Activated naive CD8-positive, alpha-beta T cell treated with anti-CD3 and anti-CD28 coated beads for 36 hours (primary cell): ENCODE measurements around the gene IFIH1. TPM values are rescaled to one million over a fixed set of nuclear protein-coding genes. Genes with fewer than 3 reads are reported as not detected.

Source experiments
- DNase-seq: peaks from one replicate; pipeline ENCODE4 v3.0.0; 2021
- H3K27ac Mint-ChIP-seq: one replicate; pipeline ENCODE4 v1.8.0; 2022; ENCODE audit warnings: mild to moderate bottlenecking, moderate library complexity, mixed read lengths
- H3K27me3 Mint-ChIP-seq: one replicate; pipeline ENCODE4 v1.8.0; 2022; ENCODE audit warnings: mild to moderate bottlenecking, mixed read lengths
- H3K36me3 Mint-ChIP-seq: one replicate; pipeline ENCODE4 v1.8.0; 2021; ENCODE audit warnings: mild to moderate bottlenecking, mixed read lengths
- H3K4me1 Mint-ChIP-seq: one replicate; pipeline ENCODE4 v1.8.0; 2021; ENCODE audit warnings: mixed read lengths
- H3K4me3 Mint-ChIP-seq: one replicate; pipeline ENCODE4 v1.8.0; 2022; ENCODE audit warnings: mild to moderate bottlenecking, moderate library complexity, mixed read lengths
- H3K9me3 Mint-ChIP-seq: one replicate; pipeline ENCODE4 v1.8.0; 2022; ENCODE audit warnings: mixed read lengths
- total RNA-seq, 2 experiments: library from RNA; stranded (reverse); gene quantifications; one replicate each; pipeline ENCODE4 v1.2.3, GENCODE V29; 2021

IFIH1 gene
- total RNA-seq, 2 experiments from 2014 or later, result 35.9 to 36.8 TPM

DNA sequence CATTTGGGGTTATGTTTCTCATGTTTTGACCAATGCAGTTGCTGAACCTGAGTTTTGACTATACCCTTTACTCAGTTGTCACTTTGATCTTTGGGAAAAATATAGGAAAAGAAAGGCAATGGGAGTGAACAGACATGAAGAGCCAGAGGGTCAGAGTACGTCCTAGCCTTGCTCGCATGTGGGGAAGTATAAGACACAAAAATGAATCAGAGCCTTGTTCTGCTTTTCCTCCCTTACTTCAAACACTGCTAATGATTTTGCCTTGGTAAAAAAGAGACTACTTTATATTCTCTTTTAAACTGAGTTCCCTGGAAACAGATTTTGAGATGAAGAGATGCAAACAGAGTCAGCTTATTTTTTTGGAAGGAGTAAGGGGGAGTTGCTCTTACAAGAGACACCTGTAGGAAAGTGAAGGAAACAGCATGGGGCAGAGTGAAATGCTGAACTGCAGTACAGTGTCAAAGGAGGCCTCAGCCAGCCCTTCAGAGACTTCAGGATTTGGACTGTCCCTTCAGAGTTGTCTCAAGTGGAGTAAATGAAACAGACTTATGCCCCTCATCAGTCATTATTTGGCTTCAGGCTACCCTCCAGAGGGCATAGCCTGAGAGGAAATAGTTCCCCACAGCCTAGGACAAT lies 64.1 kb downstream of the IFIH1 start:
- H3K9me3 Mint-ChIP-seq, result peaks cover 3% of the 10 kb centered on the region
- no peaks in the 10 kb centered on the region for H3K4me1 Mint-ChIP-seq
- no peak for DNase-seq
- H3K27ac Mint-ChIP-seq, result no peak overlapping the region
- H3K27me3 Mint-ChIP-seq, result peaks cover 5% of the 10 kb centered on the region
- H3K4me3 Mint-ChIP-seq, result no peak overlapping the region
- H3K36me3 Mint-ChIP-seq, result no peaks in the 10 kb centered on the region

DNA sequence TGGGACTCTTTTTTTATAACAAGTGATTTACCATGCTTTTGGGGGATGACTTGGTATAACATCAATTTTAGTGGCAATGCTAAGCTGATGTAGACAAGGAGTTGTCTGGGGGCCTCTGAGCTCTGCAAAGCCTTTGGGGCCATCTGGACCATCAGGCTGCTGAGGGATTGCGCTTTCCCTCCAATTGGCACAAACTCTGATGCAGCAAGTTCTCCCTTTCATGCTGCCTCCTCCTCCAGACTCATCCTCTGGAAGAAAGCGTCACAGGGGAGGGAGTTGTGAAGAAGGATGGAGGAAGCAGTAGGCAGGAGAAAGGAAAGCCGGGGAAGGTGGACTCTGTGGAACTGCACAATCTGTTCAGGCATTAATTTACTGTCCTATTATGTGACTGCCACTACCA lies 65.0 kb downstream of the IFIH1 start:
- Mint-ChIP-seq H3K4me3 (no peak overlapping the region), H3K27me3 (peaks cover 6% of the 10 kb centered on the region), H3K9me3 (peaks cover 3% of the 10 kb centered on the region), H3K4me1 (no peaks in the 10 kb centered on the region), H3K27ac (no peak overlapping the region), H3K36me3 (no peaks in the 10 kb centered on the region)
- DNase-seq, result no peak

DNA sequence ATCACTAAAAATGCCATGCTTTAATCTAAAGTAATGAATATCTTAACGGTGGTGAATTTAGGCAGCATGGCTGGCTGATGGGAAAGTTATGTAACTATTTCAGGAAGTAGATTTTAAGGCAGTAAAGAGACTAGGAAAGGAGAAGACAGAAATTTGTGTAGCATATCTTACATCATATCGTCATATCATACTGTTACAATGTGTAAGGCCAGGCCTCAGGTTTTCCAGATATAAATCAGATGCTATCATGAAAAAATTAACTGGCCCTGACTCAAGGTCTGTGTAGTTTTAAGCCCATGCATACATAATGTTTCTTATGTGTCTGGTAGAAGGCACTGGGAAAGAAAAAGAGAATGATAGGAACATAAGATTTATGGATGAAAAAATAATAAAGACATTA lies 66.3 kb downstream of the IFIH1 start:
- DNase-seq, result no peak
- Mint-ChIP-seq H3K9me3 (peaks cover 3% of the 10 kb centered on the region), H3K4me3 (no peak overlapping the region), H3K36me3 (no peaks in the 10 kb centered on the region), H3K27ac (no peak overlapping the region), H3K27me3 (peaks cover 9% of the 10 kb centered on the region), H3K4me1 (no peaks in the 10 kb centered on the region)

DNA sequence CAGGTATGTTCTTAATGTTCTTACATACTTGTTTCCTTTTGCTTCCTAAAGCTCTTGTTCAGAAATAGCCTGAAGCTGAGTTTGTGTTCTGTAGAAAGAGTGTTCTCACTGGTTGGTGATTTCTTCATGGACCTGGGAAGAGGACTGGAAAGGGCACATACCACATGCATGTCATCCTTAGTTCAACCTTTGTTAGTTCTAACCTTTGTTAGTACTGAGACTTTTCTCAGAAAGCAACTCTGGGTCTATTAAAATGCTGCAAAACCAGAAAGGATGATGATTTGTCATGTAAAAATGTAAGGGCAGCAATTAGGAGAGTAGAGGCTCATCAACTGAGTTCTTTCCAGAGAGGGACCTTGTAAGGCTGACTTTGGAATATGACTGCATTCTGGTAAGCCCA lies 72.7 kb downstream of the IFIH1 start:
- Mint-ChIP-seq H3K36me3 (no peaks in the 10 kb centered on the region), H3K4me3 (no peak overlapping the region), H3K27me3 (peaks cover 24% of the 10 kb centered on the region), H3K27ac (no peak overlapping the region), H3K9me3 (peaks cover 3% of the 10 kb centered on the region), H3K4me1 (no peaks in the 10 kb centered on the region)
- no peak for DNase-seq

DNA sequence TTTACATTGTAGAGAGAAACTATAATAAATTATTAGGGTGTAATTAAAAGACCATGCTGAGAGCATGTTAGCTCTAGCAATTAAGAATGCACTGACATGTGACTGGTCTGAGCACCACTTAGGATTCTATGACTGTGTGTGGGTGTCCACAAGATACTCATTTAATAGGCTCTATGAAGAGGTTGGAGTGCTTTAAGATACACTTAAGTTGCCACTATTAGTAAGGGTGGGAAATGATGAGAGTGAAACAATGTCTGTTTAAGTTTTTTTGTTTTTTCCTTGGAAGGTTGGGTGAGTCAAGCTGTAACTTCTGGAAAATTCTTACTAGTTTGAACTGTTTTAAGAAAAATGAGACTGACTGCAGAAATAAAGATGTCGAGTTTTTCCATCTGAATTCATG lies 73.4 kb downstream of the IFIH1 start:
- Mint-ChIP-seq H3K4me1 (no peaks in the 10 kb centered on the region), H3K4me3 (no peak overlapping the region), H3K36me3 (no peaks in the 10 kb centered on the region), H3K9me3 (peaks cover 2% of the 10 kb centered on the region), H3K27ac (no peak overlapping the region), H3K27me3 (peaks cover 30% of the 10 kb centered on the region)
- DNase-seq, result no peak

DNA sequence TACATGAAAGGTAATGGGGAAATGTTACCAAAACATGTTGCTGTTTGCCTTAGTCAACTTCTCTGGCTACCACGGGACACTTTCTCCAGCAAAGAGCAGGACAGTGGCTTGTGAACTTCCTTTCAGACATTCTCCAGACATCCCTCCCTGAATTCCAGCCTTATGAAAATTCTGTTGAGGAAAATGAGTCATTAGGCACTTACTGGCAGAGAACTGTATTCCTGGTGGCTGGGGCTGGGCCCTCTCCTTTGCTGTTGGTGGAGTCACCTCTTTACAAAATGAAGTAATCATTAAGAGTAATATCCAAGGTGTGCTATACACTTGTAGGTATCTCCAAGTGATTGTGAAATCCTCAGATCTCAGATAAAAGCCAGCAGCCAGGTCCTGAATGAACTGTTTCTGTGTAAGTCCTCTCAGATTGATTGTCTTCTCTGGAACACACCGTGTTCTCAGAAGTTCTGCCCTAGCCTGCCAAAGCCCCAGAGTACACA lies 73.9 kb downstream of the IFIH1 start:
- DNase-seq, result no peak
- H3K27ac Mint-ChIP-seq, result no peak overlapping the region
- H3K9me3 Mint-ChIP-seq, result no peaks in the 10 kb centered on the region
- H3K27me3 Mint-ChIP-seq, result peaks cover 34% of the 10 kb centered on the region
- H3K36me3 Mint-ChIP-seq, result no peaks in the 10 kb centered on the region
- H3K4me1 Mint-ChIP-seq, result no peaks in the 10 kb centered on the region
- H3K4me3 Mint-ChIP-seq, result no peak overlapping the region

DNA sequence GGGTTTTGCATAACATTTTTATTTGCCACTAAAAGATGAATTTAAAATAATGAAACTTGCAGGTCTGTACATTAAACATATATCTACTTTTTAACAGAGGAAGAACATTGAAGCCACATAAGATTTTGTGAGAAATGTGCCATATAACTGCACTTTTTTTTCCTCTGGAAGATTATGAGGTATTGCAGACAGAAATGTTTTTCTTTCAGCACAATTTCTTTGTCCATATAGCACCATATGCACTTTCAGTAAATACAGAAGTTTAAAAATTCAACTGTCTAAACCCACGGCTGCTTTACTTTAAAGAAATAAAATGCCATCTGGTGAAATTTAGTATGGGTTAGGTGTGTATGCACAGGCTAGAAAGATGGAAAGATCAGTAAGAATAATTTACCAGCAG lies 74.8 kb downstream of the IFIH1 start:
- no peak for DNase-seq
- Mint-ChIP-seq H3K9me3 (no peaks in the 10 kb centered on the region), H3K36me3 (no peaks in the 10 kb centered on the region), H3K4me1 (no peaks in the 10 kb centered on the region), H3K27ac (no peak overlapping the region), H3K4me3 (no peak overlapping the region), H3K27me3 (peaks cover 39% of the 10 kb centered on the region)

DNA sequence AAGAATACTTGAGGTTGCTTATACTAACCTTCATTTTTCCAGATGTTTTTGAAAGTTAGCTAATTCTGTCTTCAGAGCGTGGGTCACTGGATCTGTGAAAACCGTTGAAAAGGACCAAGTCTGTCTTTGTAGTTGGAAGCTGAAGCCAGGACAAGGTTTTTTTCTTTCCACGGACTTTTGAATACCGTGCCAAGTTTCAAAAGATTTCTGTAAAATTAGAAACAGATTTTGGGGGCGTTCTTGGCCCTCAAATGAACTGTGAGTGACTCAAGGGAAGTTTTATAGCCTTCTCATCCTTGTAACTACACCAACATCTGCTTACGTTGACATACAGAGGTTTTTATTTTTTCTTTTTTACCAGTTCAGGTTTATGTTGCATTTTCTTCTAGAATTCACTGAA lies 75.2 kb downstream of the IFIH1 start, which contains the start of gene FAP:
FAP (minus strand) TSS at position 152 of the 400 bp plus-strand sequence; CDS start at position 34, 118 bp downstream.
- H3K27ac Mint-ChIP-seq, result no peak within 1 kb of the TSS
- H3K27me3 Mint-ChIP-seq, result peaks cover 38% of the 10 kb centered on the region
- DNase-seq, result no peak
- no peaks in the 10 kb centered on the region for H3K9me3 Mint-ChIP-seq
- H3K4me3 Mint-ChIP-seq, result no peak within 1 kb of the TSS
- no peaks in the 10 kb centered on the region for H3K4me1 Mint-ChIP-seq
- no peaks in the 10 kb centered on the region for H3K36me3 Mint-ChIP-seq

DNA sequence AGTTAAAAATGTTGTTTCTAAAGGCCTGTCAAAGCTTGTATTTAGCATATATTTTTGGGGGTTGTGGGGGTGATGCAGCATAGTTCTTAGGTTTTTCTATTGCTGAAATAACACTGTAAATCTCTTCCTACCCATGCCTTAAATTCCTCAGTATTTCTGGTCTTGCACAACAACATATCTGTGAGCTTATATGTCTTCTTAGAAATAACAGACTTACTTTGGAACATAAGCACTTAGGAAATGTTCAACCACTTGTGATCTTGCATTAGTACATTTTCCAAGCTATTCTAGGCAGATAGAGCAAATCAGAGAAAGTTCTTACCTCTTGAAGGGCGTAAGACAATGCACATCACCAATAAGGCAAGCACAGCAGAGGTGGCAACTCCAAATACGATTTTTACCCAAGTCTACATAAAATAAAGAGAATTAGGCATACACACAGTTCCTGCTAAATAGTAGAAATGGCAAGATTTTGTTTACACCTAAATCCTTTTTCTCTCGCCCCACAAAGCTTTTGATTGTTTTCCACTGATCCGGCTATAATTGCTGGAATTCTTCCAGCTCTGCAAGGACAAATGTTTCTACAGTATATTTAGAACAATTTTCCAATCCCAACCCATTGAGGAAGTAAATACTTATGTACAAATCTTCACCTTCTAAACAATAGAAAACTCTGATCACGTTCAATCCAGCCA lies 75.8 kb downstream of the IFIH1 start:
- no peak overlapping the region for H3K4me3 Mint-ChIP-seq
- H3K36me3 Mint-ChIP-seq, result no peaks in the 10 kb centered on the region
- no peak for DNase-seq
- no peaks in the 10 kb centered on the region for H3K9me3 Mint-ChIP-seq
- no peaks in the 10 kb centered on the region for H3K4me1 Mint-ChIP-seq
- H3K27ac Mint-ChIP-seq, result no peak overlapping the region
- peaks cover 36% of the 10 kb centered on the region for H3K27me3 Mint-ChIP-seq

DNA sequence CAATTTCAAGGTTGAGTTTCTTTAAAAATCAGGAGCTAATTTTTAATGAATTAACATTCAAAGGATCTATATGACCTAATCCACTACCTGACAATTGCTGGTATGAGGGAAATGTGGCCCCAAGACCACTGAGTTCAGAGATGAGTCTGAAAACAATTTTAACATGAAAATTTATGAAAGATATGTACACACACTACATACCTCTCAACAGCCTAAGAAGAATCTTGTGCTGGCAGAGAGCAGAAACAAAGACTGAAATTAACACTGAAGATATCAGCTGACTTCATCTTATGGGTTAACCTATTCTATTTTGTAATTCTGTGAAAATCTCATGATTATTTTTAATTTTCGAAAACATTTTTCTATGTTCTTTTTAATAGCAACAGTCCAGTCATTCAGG lies 76.9 kb downstream of the IFIH1 start:
- H3K4me3 Mint-ChIP-seq, result no peak overlapping the region

DNA sequence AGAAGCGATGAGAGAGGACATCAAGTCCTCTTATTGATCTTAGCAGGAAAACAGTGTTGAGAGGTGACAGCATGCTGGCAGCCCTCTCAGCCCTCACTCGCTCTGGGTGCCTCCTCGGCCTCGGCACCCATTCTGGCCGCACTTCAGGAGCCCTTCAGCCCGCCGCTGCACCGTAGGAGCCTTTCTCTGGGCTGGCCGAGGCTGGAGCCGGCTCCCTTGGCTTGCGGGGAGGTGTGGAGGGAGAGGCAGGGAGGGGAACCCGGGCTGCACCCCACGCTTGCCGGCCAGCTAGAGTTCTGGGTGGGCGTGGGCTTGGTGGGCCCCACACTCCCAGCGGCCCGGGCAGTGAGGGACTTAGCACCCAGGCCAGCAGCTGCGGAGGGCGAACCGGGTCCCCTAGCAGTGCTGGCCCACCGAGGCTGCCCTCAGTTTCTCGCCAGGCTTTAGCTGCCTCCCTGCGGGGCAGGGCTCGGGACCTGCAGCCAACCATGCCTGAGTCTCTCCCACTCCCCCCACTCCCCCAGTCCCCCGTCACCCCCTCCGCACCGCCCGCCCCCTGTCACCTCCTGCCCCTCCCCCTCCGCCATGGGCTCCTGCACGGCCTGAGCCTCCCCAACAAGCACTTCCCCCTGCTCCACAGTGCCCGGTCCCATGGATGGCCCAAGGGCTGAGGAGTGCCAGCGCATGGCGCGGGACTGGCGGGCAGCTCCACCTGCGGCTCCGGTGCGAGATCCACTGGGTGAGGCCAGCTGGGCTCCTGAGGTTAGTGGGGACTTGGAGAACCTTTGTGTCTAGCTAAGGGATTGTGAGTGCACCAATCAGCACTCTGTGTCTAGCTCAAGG lies 83.6 kb downstream of the IFIH1 start:
- Mint-ChIP-seq H3K4me1 (no peaks in the 10 kb centered on the region), H3K4me3 (no peak overlapping the region), H3K36me3 (no peaks in the 10 kb centered on the region), H3K9me3 (no peaks in the 10 kb centered on the region), H3K27ac (no peak overlapping the region), H3K27me3 (peaks cover 20% of the 10 kb centered on the region)
- no peak for DNase-seq

More for the DNA sequence above, 76.9 kb downstream of the IFIH1 start:
- Mint-ChIP-seq H3K4me1 (no peaks in the 10 kb centered on the region), H3K36me3 (no peaks in the 10 kb centered on the region), H3K27me3 (peaks cover 36% of the 10 kb centered on the region), H3K9me3 (no peaks in the 10 kb centered on the region), H3K27ac (no peak overlapping the region)
- no peak for DNase-seq

DNA sequence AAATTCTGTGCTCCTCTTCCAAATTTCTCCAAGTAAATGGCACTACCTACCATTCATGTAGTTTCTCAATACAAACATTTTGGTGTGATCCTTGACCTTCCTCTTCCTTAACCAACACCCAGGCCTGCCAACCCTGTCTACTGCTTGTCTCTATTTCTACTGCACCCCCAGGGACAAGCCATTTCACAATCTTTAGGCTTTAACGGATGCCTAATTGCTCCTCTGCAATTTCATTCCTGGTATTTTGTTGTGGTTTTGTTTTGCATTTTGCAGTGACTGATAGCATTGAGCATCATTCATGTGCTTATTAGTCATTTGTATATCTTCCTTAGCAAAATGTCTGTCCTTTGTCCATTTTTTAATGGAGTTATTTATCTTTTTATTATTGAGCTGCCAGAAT lies 85.3 kb downstream of the IFIH1 start:
- Mint-ChIP-seq H3K9me3 (no peaks in the 10 kb centered on the region), H3K27me3 (peaks cover 13% of the 10 kb centered on the region), H3K27ac (no peak overlapping the region), H3K4me1 (no peaks in the 10 kb centered on the region), H3K36me3 (no peaks in the 10 kb centered on the region), H3K4me3 (no peak overlapping the region)
- DNase-seq, result no peak

DNA sequence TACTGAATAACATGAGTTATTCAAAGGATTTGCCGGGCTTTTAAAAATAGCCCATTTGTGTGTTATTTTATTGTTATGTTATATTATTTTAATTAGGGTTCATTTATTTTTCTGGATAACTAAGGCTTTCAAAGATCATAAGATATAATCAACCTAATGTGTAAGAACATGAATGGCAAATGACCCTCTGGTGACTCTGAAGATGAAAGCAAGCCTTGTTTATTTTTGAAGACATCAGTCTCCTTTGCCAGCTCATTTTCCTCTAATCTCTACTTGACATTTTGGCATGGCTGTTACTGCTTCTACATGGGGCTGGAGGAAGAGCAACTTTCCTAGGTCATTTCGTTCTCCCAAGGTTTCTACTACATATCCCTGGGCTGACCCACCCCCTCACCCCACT lies 85.8 kb downstream of the IFIH1 start:
- Mint-ChIP-seq H3K27ac (no peak overlapping the region), H3K27me3 (peaks cover 15% of the 10 kb centered on the region), H3K4me1 (no peaks in the 10 kb centered on the region), H3K36me3 (no peaks in the 10 kb centered on the region), H3K9me3 (no peaks in the 10 kb centered on the region), H3K4me3 (no peak overlapping the region)
- DNase-seq, result no peak

DNA sequence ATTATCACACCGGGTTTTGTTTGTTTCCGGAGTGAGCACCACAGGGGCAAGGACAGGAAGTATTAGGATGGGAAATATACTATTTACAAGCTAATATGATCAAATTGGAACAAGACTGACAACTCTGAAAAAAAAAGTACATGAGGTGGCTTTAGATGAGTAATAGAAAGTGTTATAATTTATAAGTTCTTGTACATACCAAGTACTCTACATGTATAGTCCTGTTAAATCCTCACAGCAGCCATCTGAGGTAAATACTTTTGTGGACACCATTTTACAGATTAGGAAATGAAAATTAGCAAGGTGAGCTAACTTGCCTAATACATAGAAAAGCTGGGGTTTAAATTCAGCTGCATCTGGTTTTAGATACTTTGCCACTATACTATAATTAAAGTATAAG lies 86.5 kb downstream of the IFIH1 start:
- Mint-ChIP-seq H3K9me3 (no peaks in the 10 kb centered on the region), H3K4me3 (no peak overlapping the region), H3K4me1 (no peaks in the 10 kb centered on the region), H3K27me3 (peaks cover 16% of the 10 kb centered on the region), H3K27ac (no peak overlapping the region), H3K36me3 (no peaks in the 10 kb centered on the region)
- DNase-seq, result no peak

DNA sequence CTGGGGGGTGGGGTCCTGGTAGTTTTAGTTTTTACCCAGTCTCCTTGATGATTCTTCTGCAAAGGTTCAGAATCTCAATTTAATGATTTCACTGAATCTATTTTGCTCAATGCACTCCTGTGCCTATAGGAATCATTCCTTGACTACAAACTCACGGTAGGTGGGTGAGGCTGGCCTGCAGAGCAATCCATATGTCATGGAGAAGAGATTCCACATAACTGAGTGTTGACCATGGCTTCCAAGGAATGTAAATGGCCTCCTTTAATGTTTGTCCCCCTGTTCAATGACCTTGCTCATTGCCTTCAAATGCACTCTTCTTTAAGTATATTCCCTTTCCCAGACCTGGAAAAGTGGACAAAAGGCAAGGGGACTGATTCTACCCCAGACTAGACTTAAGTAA lies 87.7 kb downstream of the IFIH1 start:
- no peak overlapping the region for H3K4me3 Mint-ChIP-seq
- H3K4me1 Mint-ChIP-seq, result no peaks in the 10 kb centered on the region
- H3K27me3 Mint-ChIP-seq, result peaks cover 16% of the 10 kb centered on the region
- DNase-seq, result no peak
- H3K9me3 Mint-ChIP-seq, result no peaks in the 10 kb centered on the region
- H3K36me3 Mint-ChIP-seq, result no peaks in the 10 kb centered on the region
- no peak overlapping the region for H3K27ac Mint-ChIP-seq
